Activated CD8-positive, alpha-beta memory T cell treated with anti-CD3 and anti-CD28 coated beads, Interleukin-2, amount 50 U/mL, for 24 hours (primary cell): ENCODE measurements around the gene HMG20A.
"Not testable (repeated sequence)": the region's sequence is repeated elsewhere in the genome, so short reads cannot be mapped to it uniquely, and the experiment has no call there.

Experiments used
- DNase-seq: peaks from one replicate; pipeline ENCODE4 v3.0.0-alpha.2; 2020; ENCODE audit errors: extremely low read depth

The HMG20A gene

GRCh38 chr15:77406846-77407245 is 13.8 kb upstream of the HMG20A start:
- DNase-seq, result no peak

- no peak for DNase-seq
Measured at GRCh38 chr15:77409259-77410156, 11.2 kb upstream of the HMG20A start.

GRCh38 chr15:77410157-77410500 is 10.6 kb upstream of the HMG20A start:
- not testable (repeated sequence) for DNase-seq

GRCh38 chr15:77410701-77411618 is 9.7 kb upstream of the HMG20A start:
- DNase-seq, result no peak

GRCh38 chr15:77411619-77411976 is 9.1 kb upstream of the HMG20A start:
- DNase-seq, result no peak

GRCh38 chr15:77412972-77413698 is 7.6 kb upstream of the HMG20A start:
- DNase-seq, result no peak

- DNase-seq, result no peak
Measured at GRCh38 chr15:77413699-77414349, 6.9 kb upstream of the HMG20A start.

GRCh38 chr15:77414789-77415442 is 5.8 kb upstream of the HMG20A start:
- DNase-seq, result no peak

GRCh38 chr15:77415450-77416147 is 5.1 kb upstream of the HMG20A start:
- no peak for DNase-seq

- no peak for DNase-seq
Measured at GRCh38 chr15:77416148-77416455, 4.6 kb upstream of the HMG20A start.

- no peak for DNase-seq
Measured at GRCh38 chr15:77416954-77417353, 3.7 kb upstream of the HMG20A start.

- no peak for DNase-seq
Measured at GRCh38 chr15:77417602-77418001, 3.1 kb upstream of the HMG20A start.

GRCh38 chr15:77418391-77418965 is 2.2 kb upstream of the HMG20A start:
- no peak for DNase-seq

GRCh38 chr15:77418966-77419835 is 1.5 kb upstream of the HMG20A start:
- DNase-seq, result peak; percentile 2

- peak; percentile 99 for DNase-seq
Measured at GRCh38 chr15:77419836-77420609, 665 bp upstream of the HMG20A start, which contains the start of gene PEAK1. TSS of gene PEAK1 (minus strand) at chr15:77420104. CDS start at chr15:77181926, 238,178 bp downstream.

GRCh38 chr15:77421370-77421700 is 647 bp downstream of the HMG20A start:
- DNase-seq, result no peak

- DNase-seq, result no peak
Measured at GRCh38 chr15:77425104-77425503, 4.4 kb downstream of the HMG20A start.

- DNase-seq, result no peak
Measured at GRCh38 chr15:77426377-77426776, 5.7 kb downstream of the HMG20A start.

- no peak for DNase-seq
Measured at GRCh38 chr15:77426871-77427270, 6.2 kb downstream of the HMG20A start.
